ENCODE measurements around the gene MERTK. TPM values are rescaled to one million over a fixed set of nuclear protein-coding genes. Genes with fewer than 3 reads are reported as not detected.

MERTK gene
- total RNA-seq, 1 donor from 2014 or later = 3.2 TPM

Other genes with a start within 250 kb of the MERTK start
- gene ANAPC1, start 14.4 kb upstream of the MERTK start, total RNA-seq = 20.7 to 33.9 TPM (median 21.7 TPM) in 3 replicates
- gene TMEM87B, start 156.7 kb downstream of the MERTK start, total RNA-seq = 19.4 to 20.1 TPM (median 19.8 TPM) in 3 replicates
- gene FBLN7, start 239.8 kb downstream of the MERTK start, total RNA-seq = 0.77 to 1.3 TPM (median 1.0 TPM) in 3 replicates